K562 (cell line): ENCODE results near the gene UPK2. TPM values are rescaled to one million over a fixed set of nuclear protein-coding genes. Genes with fewer than 3 reads are reported as not detected.

Source experiments
- ATAC-seq: fragments of 200-7000 bp; cut with Tn5 transposase; 3 replicates; pipeline ENCODE4 v1.9.1; 2020; ENCODE audit warnings: moderate library complexity
- BruUV-seq: library from RNA; stranded (reverse); fragments of 400-500 nt; replicated peaks from 2 replicates; lab custom pipeline; 2021; lab: Mats Ljungman, UMichigan
- CTCF ChIA-PET: fragments of 300-600 bp; formaldehyde crosslinking; extraction: SDS; loops from one replicate; lab custom pipeline; 2021; ENCODE audit warnings: low intra/inter-chr PET ratio; lab: Yijun Ruan, JAX
- POLR2A ChIA-PET: fragments of 300-600, 350-650 bp; sonication (Branson Sonifier 250); formaldehyde crosslinking; extraction: SDS; loops from one replicate; lab custom pipeline; 2021; ENCODE audit warnings: antibody characterized with exemption, inconsistent platforms; lab: Yijun Ruan, JAX
- DNase-seq, 4 experiments: peaks; one replicate each; pipeline versions ENCODE4 v3.0.0 to v3.0.0-alpha.2; 2011 to 2018; ENCODE audit warnings: low spot score in 3 of 4, mixed read lengths in 3 of 4; ENCODE audit errors: extremely low read depth in 1 of 4
- FAIRE-seq: peaks from 2 replicates; lab custom pipeline; 2011; peaks lifted over from hg19 to GRCh38; lab: Jason Lieb, UNC
- H2AFZ ChIP-seq: 2 replicates; pipeline ENCODE4 v1.6.0; 2011; ENCODE audit warnings: low read depth, low read length, control low read depth, inconsistent platforms
- H3K27ac ChIP-seq: fragments of 200-600 bp; 3 replicates; pipeline ENCODE4 v1.8.0; 2011; ENCODE audit warnings: low read depth, mild to moderate bottlenecking, control low read depth, inconsistent platforms, low read length, moderate library complexity, mixed read lengths; ENCODE audit errors: extremely low read depth
- H3K27me3 ChIP-seq, 2 experiments: fragments of 300-600 bp in 1 of 2; 2 replicates in 1 of 2; 3 replicates in 1 of 2; pipeline versions ENCODE4 v1.6.0 to v1.8.0; 2011; ENCODE audit warnings: inconsistent platforms in 2 of 2, low read length in 2 of 2, mild to moderate bottlenecking in 1 of 2, mixed read lengths in 1 of 2, moderate library complexity in 1 of 2; ENCODE audit not compliant: control insufficient read depth in 2 of 2, insufficient read depth in 2 of 2
- H3K36me3 ChIP-seq: fragments of 300-600 bp; 3 replicates; pipeline ENCODE4 v1.8.0; 2011; ENCODE audit warnings: mild to moderate bottlenecking, low read length, inconsistent platforms; ENCODE audit not compliant: control insufficient read depth, insufficient read depth
- H3K4me1 ChIP-seq, 2 experiments: fragments of 200-600 bp in 1 of 2; replicated peaks in 1 of 2; 2 replicates in 1 of 2; 3 replicates in 1 of 2; pipeline versions ENCODE4 v1.5.1 to v1.8.0; 2011; ENCODE audit warnings: inconsistent platforms in 2 of 2, low read length in 2 of 2, mild to moderate bottlenecking in 1 of 2, mixed read lengths in 1 of 2, moderate library complexity in 1 of 2; ENCODE audit not compliant: control insufficient read depth in 2 of 2, insufficient read depth in 2 of 2
- H3K4me2 ChIP-seq: 2 replicates; pipeline ENCODE4 v1.6.1; 2011; ENCODE audit warnings: low read length, control low read depth, inconsistent platforms, mixed read lengths; ENCODE audit not compliant: insufficient read depth
- H3K4me3 ChIP-seq: fragments of 200-600 bp; sonication (generic), shearing (Covaris generic); 2 replicates; pipeline ENCODE4 v1.5.1; 2016; ENCODE audit warnings: control low read depth, inconsistent platforms
- H3K79me2 ChIP-seq: fragments of 200-600 bp; 3 replicates; pipeline ENCODE4 v1.8.0; 2011; ENCODE audit warnings: low read length, inconsistent platforms; ENCODE audit not compliant: control insufficient read depth, insufficient read depth
- H3K9ac ChIP-seq, 2 experiments: 2 replicates each; pipeline versions ENCODE4 v1.6.0 to v1.6.1; 2011; ENCODE audit warnings: low read depth in 2 of 2, low read length in 2 of 2, control low read depth in 1 of 2, inconsistent platforms in 1 of 2, mild to moderate bottlenecking in 1 of 2, mixed read lengths in 1 of 2; ENCODE audit not compliant: insufficient read depth in 1 of 2
- H3K9me1 ChIP-seq: one replicate; pipeline ENCODE4 v1.6.0; 2011; ENCODE audit warnings: inconsistent platforms, mild to moderate bottlenecking, low read length, moderate library complexity; ENCODE audit not compliant: control insufficient read depth, insufficient read depth
- H3K9me3 ChIP-seq: replicated peaks from 2 replicates; pipeline ENCODE4 v1.5.1; 2011; ENCODE audit warnings: low read depth, low read length, inconsistent platforms; ENCODE audit not compliant: control insufficient read depth, insufficient read depth
- H4K20me1 ChIP-seq: replicated peaks from 2 replicates; pipeline ENCODE4 v1.6.1; 2011; ENCODE audit warnings: low read length, inconsistent platforms, mixed read lengths; ENCODE audit not compliant: control insufficient read depth, insufficient read depth
- CEBPZ ChIP-seq: fragments of 150-350 bp; IDR thresholded peaks from 2 replicates; pipeline ENCODE4 v1.6.1; 2014; ENCODE audit warnings: low read depth, mild to moderate bottlenecking, low read length, borderline replicate concordance
- ELF4 ChIP-seq: fragments of 450-650 bp; formaldehyde crosslinking; IDR thresholded peaks from 2 replicates; pipeline ENCODE4 v1.4.0; 2022; ENCODE audit warnings: missing genetic modification characterization
- HEY1 ChIP-seq: fragments of 250-450 bp; sonication (Bioruptor Pico); IDR thresholded peaks from 2 replicates; pipeline ENCODE4 v1.5.0; 2020; ENCODE audit warnings: mild to moderate bottlenecking, moderate library complexity, borderline replicate concordance
- JUND ChIP-seq, 2 experiments: IDR thresholded peaks; 2 replicates in 1 of 2; 3 replicates in 1 of 2; pipeline ENCODE4 v1.6.1; 2011; ENCODE audit warnings: borderline replicate concordance in 2 of 2, low read depth in 2 of 2, low read length in 2 of 2, improper control_type of control experiment in 1 of 2, missing biosample characterization in 1 of 2, missing genetic modification characterization in 1 of 2, missing genetic modification reagents in 1 of 2
- MTA1 ChIP-seq: fragments of 450-650 bp; IDR thresholded peaks from 2 replicates; pipeline ENCODE4 v1.6.1; 2017; ENCODE audit warnings: borderline replicate concordance
- PHF20 ChIP-seq: fragments of 450-650 bp; IDR thresholded peaks from 2 replicates; pipeline ENCODE4 v1.6.1; 2018; ENCODE audit not compliant: partially characterized antibody
- RBM17 ChIP-seq: fragments of 200-400 bp; formaldehyde crosslinking; IDR thresholded peaks from 2 replicates; pipeline ENCODE4 v1.6.1; 2017; ENCODE audit warnings: low read depth, mild to moderate bottlenecking, low read length, borderline replicate concordance
- STAT5A ChIP-seq: IDR thresholded peaks from 2 replicates; pipeline ENCODE4 v1.6.1; 2012; ENCODE audit warnings: low read length, inconsistent platforms, borderline replicate concordance
- TAF7 ChIP-seq: fragments of 450-650 bp; IDR thresholded peaks from 2 replicates; pipeline ENCODE4 v1.6.1; 2016; ENCODE audit warnings: missing genetic modification characterization, missing compliant biosample characterization
- TARDBP ChIP-seq: fragments of 450-650 bp; IDR thresholded peaks from 2 replicates; pipeline ENCODE4 v1.6.1; 2016
- TCF7 ChIP-seq: sonication (generic); IDR thresholded peaks from 2 replicates; pipeline ENCODE4 v1.6.1; 2016; ENCODE audit warnings: antibody characterized with exemption, borderline replicate concordance
- ZBTB33 ChIP-seq: sonication (generic); formaldehyde crosslinking; IDR thresholded peaks from 2 replicates; pipeline ENCODE4 v1.8.1; 2023; ENCODE audit warnings: mild to moderate bottlenecking, missing genetic modification reagents
- ZBTB8A ChIP-seq: fragments of 450-650 bp; IDR thresholded peaks from 2 replicates; pipeline ENCODE4 v1.6.1; 2018; ENCODE audit warnings: mild to moderate bottlenecking, moderate library complexity; ENCODE audit not compliant: partially characterized antibody
- ZNF668 ChIP-seq: fragments of 250-450 bp; sonication (Bioruptor Pico); IDR thresholded peaks from 2 replicates; pipeline ENCODE4 v1.8.0; 2022; ENCODE audit warnings: mild to moderate bottlenecking, inconsistent platforms
- ZNF766 ChIP-seq: fragments of 200-800 bp; sonication (Bioruptor generic); conservative IDR thresholded peaks from 2 replicates; pipeline ENCODE4 v1.6.1; 2016; ENCODE audit warnings: missing genetic modification characterization, missing compliant biosample characterization
- ZNF79 ChIP-seq: fragments of 250-450 bp; sonication (Bioruptor Pico); IDR thresholded peaks from 2 replicates; pipeline ENCODE4 v1.4.0; 2020; ENCODE audit warnings: low read depth, mild to moderate bottlenecking, moderate library complexity
- WGBS: fragments of 100-300 bp; shearing (Covaris generic); methylation state at CpG from one replicate; pipeline ENCODE4 v1.1.6; 2016; ENCODE audit warnings: low coverage, mixed read lengths; ENCODE audit not compliant: insufficient coverage; ENCODE audit errors: missing lambda C conversion rate; 5-methylcytosine and 5-hydroxymethylcytosine counted together
- in situ Hi-C: fragments of 300-500 bp; cut with MboI; formaldehyde crosslinking; loops from 4 replicates; pipeline ENCODE4 v1.15.0; 2018; ENCODE audit warnings: inconsistent platforms, mixed read lengths
- intact Hi-C: fragments of 100-400 bp; cut with micrococcal nuclease; formaldehyde crosslinking; loops from 2 replicates; pipeline ENCODE4 v1.14.2; 2022
- polyA plus RNA-seq, 8 experiments: library from polyadenylated mRNA; depleted of rRNA in 4 of 8; stranded (reverse) in 5 of 8; unstranded in 3 of 8; fragments of >200 nt; fragmentation: Nextera tagmentation in 2 of 8; fragmentation: Illumina TruSeq in 1 of 8; extraction: Ambion mirVana in 2 of 8; extraction: Trizol in 1 of 8; gene quantifications; 2 replicates each; pipeline versions ENCODE4 v1.2.1 to v1.2.3, GENCODE V29; 2011 to 2014; ENCODE audit warnings: inconsistent platforms in 1 of 8, missing spikeins in 1 of 8
- total RNA-seq, 7 experiments: library from RNA; depleted of rRNA in 6 of 7; stranded (reverse); fragments of >200 nt in 6 of 7; fragmentation: Illumina TruSeq in 2 of 7; extraction: Trizol in 2 of 7; gene quantifications; 2 replicates each; pipeline versions ENCODE4 v1.2.1 to v1.2.3, GENCODE V29; 2011 to 2021; ENCODE audit warnings: low replicate concordance in 1 of 7

Gene UPK2
- total and polyA plus RNA-seq, 9 of the 15 experiments (the other 6 are each of a cell fraction or from before 2014, with no cell fraction given) = not detected

GRCh38 chr11:118912742-118913410, 43.2 kb upstream of the UPK2 start:
- Histone ChIP-seq H3K4me1 (peaks cover 53 to 83% of the 10 kb centered on the region in 2 experiments), H3K36me3 (peaks cover 2% of the 10 kb centered on the region; the same call in 1 of the 3 replicates), H3K27me3 (no peaks in the 10 kb centered on the region; a peak in 1 of 5 replicates), H3K79me2 (peaks cover 41% of the 10 kb centered on the region), H3K4me3 (no peak overlapping the region; the same call in 1 of the 2 replicates), H4K20me1 (no peaks in the 10 kb centered on the region), H3K9me1 (peaks cover 5% of the 10 kb centered on the region), H3K9ac (peak overlapping the region; percentile 87 to 90), H3K9me3 (no peaks in the 10 kb centered on the region; the same call in 1 of the 2 replicates), H2AFZ (peak overlapping the region; percentile 86), H3K4me2 (peak overlapping the region; percentile 84), H3K27ac (peak overlapping the region; percentile 98)
- ChIA-PET POLR2A (interaction anchor here (0.6 to 4.5 kb wide), 12 partner anchors 9 to 283 kb away, joined by 3 to 16 read pairs (median 4); partner anchors contain the start of genes BCL9L and HYOU1), CTCF (no interaction called here)
- WGBS = 23% methylated on average over 11 of the region's 12 CpGs
- BruUV-seq = no TSS peak
- DNase-seq (peak in 1 of 4 experiments; percentile 71), ATAC-seq (peak; percentile 11), FAIRE-seq (peak; percentile 79)
- in situ Hi-C loops = no loop called here
- intact Hi-C loops = loop anchor here (5.0 kb wide), 2 partner anchors 189 to 404 kb away; partner anchors contain the start of genes DPAGT1 and MCAM
- no peak for TF ChIP-seq ZBTB33 (CRISPR knock-in tag)
- no peak for TF ChIP-seq ZBTB8A
- TF ChIP-seq PHF20 = no peak
- no peak for TF ChIP-seq MTA1
- TF ChIP-seq HEY1 (CRISPR knock-in tag) = no peak
- no peak for TF ChIP-seq RBM17
- TF ChIP-seq JUND (IDR thresholded peaks at IDR 0.05; ENCODE audit: borderline replicate concordance, low read depth, low read length) = peak; percentile 89
- peak; percentile 64; the same call in 2 of the 3 replicates for TF ChIP-seq JUND (tag; IDR thresholded peaks at IDR 0.05; ENCODE audit: borderline replicate concordance, low read depth, low read length)
- TF ChIP-seq ZNF79 (CRISPR knock-in tag) = no peak
- no peak for TF ChIP-seq TARDBP
- TF ChIP-seq CEBPZ = no peak
- TF ChIP-seq STAT5A = no peak
- TF ChIP-seq TCF7 = no peak
- TF ChIP-seq ZNF766 (CRISPR knock-in tag) = peak; percentile 77
- TF ChIP-seq ZNF668 = 0 out of 2 replicates have a peak, but pooled peaks have one; percentile 14
- no peak for TF ChIP-seq TAF7 (tag)
- TF ChIP-seq ELF4 (CRISPR knock-in tag) = no peak
